Trophoblast cell (in vitro differentiated cells and primary cell): ENCODE results near the gene HPF1.

Experiments used
- DNase-seq, 2 donors: peaks; one replicate each; pipeline ENCODE4 v3.0.0-alpha.2; 2016
- H2AFZ ChIP-seq: 2 replicates; pipeline ENCODE4 v1.6.1; 2013; ENCODE audit warnings: low read length, moderate library complexity, mild to moderate bottlenecking; ENCODE audit not compliant: insufficient read depth, poor library complexity
- H2AK5ac ChIP-seq: 2 replicates; pipeline ENCODE4 v1.6.1; 2013; ENCODE audit warnings: mild to moderate bottlenecking, low read length
- H2BK120ac ChIP-seq: 2 replicates; pipeline ENCODE4 v1.6.1; 2013; ENCODE audit warnings: low read length, mild to moderate bottlenecking, moderate library complexity; ENCODE audit not compliant: insufficient read depth, poor library complexity
- H2BK12ac ChIP-seq: 2 replicates; pipeline ENCODE4 v1.6.1; 2013; ENCODE audit warnings: mild to moderate bottlenecking, low read length, moderate library complexity
- H2BK5ac ChIP-seq: 2 replicates; pipeline ENCODE4 v1.6.1; 2013; ENCODE audit warnings: low read length, low read depth, moderate library complexity, mild to moderate bottlenecking; ENCODE audit not compliant: poor library complexity
- H3K14ac ChIP-seq: 2 replicates; pipeline ENCODE4 v1.6.1; 2013; ENCODE audit warnings: mild to moderate bottlenecking, low read length
- H3K18ac ChIP-seq: 2 replicates; pipeline ENCODE4 v1.6.1; 2013; ENCODE audit warnings: mild to moderate bottlenecking, low read length
- H3K23ac ChIP-seq: 2 replicates; pipeline ENCODE4 v1.6.1; 2013; ENCODE audit warnings: low read length
- H3K27ac ChIP-seq: 2 replicates; pipeline ENCODE4 v1.5.1; 2013; ENCODE audit warnings: low read depth, mild to moderate bottlenecking, inconsistent platforms, low read length, moderate library complexity
- H3K27me3 ChIP-seq: 2 replicates; pipeline ENCODE4 v1.6.1; 2013; ENCODE audit warnings: inconsistent platforms, mild to moderate bottlenecking, low read length, moderate library complexity; ENCODE audit not compliant: insufficient read depth
- H3K36me3 ChIP-seq, 2 experiments: 1 replicate in 1 of 2; 2 replicates in 1 of 2; pipeline ENCODE4 v1.6.1; 2013; ENCODE audit warnings: low read length in 2 of 2, mild to moderate bottlenecking in 2 of 2, moderate library complexity in 1 of 2; ENCODE audit not compliant: insufficient read depth in 2 of 2, control insufficient read depth in 1 of 2
- H3K4ac ChIP-seq: 2 replicates; pipeline ENCODE4 v1.6.1; 2013; ENCODE audit warnings: low read depth, mild to moderate bottlenecking, low read length, moderate library complexity
- H3K4me1 ChIP-seq, 2 experiments: 1 replicate in 1 of 2; 2 replicates in 1 of 2; pipeline ENCODE4 v1.6.1; 2013; ENCODE audit warnings: low read length in 2 of 2, mild to moderate bottlenecking in 2 of 2, moderate library complexity in 1 of 2; ENCODE audit not compliant: insufficient read depth in 2 of 2, control insufficient read depth in 1 of 2
- H3K4me2 ChIP-seq: 2 replicates; pipeline ENCODE4 v1.6.1; 2013; ENCODE audit warnings: inconsistent platforms, mild to moderate bottlenecking, low read length, moderate library complexity
- H3K4me3 ChIP-seq: 2 replicates; pipeline ENCODE4 v1.5.1; 2013; ENCODE audit warnings: mild to moderate bottlenecking, low read depth, low read length, inconsistent platforms
- H3K79me1 ChIP-seq: one replicate; pipeline ENCODE4 v1.6.1; 2013; ENCODE audit warnings: low read length
- H3K79me2 ChIP-seq: 2 replicates; pipeline ENCODE4 v1.6.1; 2013; ENCODE audit warnings: low read length, mild to moderate bottlenecking; ENCODE audit not compliant: control insufficient read depth, insufficient read depth, poor library complexity
- H3K9ac ChIP-seq: 2 replicates; pipeline ENCODE4 v1.6.1; 2013; ENCODE audit warnings: mild to moderate bottlenecking, low read length
- H3K9me3 ChIP-seq: 2 replicates; pipeline ENCODE4 v1.6.1; 2013; ENCODE audit warnings: low read depth, mild to moderate bottlenecking, control low read depth, inconsistent platforms, low read length; ENCODE audit not compliant: insufficient read depth
- H4K12ac ChIP-seq: 2 replicates; pipeline ENCODE4 v1.6.1; 2013; ENCODE audit warnings: low read depth, mild to moderate bottlenecking, low read length, moderate library complexity
- H4K8ac ChIP-seq: 2 replicates; pipeline ENCODE4 v1.6.1; 2013; ENCODE audit warnings: low read depth, mild to moderate bottlenecking, low read length, moderate library complexity
- H4K91ac ChIP-seq: one replicate; pipeline ENCODE4 v1.6.1; 2013; ENCODE audit warnings: low read depth, mild to moderate bottlenecking, low read length, moderate library complexity
- WGBS: extraction: QIAGEN DNeasy Blood & Tissue Kit; methylation state at CpG from one replicate; pipeline ENCODE4 v1.1.7; 2013; ENCODE audit warnings: missing lambda C conversion rate; ENCODE audit not compliant: insufficient read length, insufficient coverage; ENCODE audit errors: extremely low coverage; 5-methylcytosine and 5-hydroxymethylcytosine counted together

Gene HPF1

DNA sequence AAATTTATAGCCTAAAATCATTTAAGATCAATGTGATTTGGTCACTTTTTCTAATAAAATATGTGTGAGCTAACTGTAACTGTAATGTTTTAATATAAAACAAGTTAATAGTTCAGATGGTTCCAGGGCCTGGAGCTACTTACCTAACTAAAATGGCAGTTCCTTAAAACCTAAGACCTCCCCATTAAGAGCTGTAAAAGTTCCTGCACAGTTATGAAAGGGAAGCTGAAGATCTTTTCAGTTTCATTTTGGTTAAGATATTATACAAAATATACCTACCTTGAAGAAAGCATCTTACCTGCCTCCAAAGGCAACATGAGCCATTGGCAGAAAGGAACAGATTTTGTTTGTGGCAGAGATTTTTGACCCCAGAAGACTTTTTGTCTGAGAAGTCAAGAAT, 30.1 kb downstream of the HPF1 start:
- no peak overlapping the region for H3K27ac ChIP-seq
- no peak overlapping the region for H3K4me3 ChIP-seq
- no peak overlapping the region for H2BK12ac ChIP-seq
- no peak overlapping the region for H3K4ac ChIP-seq
- no peaks in the 10 kb centered on the region for H3K79me2 ChIP-seq
- H3K9me3 ChIP-seq = no peaks in the 10 kb centered on the region
- no peak overlapping the region for H3K18ac ChIP-seq
- H2AFZ ChIP-seq = no peak overlapping the region
- no peak overlapping the region for H2AK5ac ChIP-seq
- no peak overlapping the region for H2BK5ac ChIP-seq
- no peak overlapping the region for H3K14ac ChIP-seq
- no peaks in the 10 kb centered on the region for H3K27me3 ChIP-seq
- peaks cover 0 to 3% of the 10 kb centered on the region in 2 experiments for H3K36me3 ChIP-seq
- H3K9ac ChIP-seq = no peak overlapping the region
- peaks cover 0 to 3% of the 10 kb centered on the region in 2 experiments for H3K4me1 ChIP-seq
- no peak for DNase-seq
- no peak overlapping the region for H4K12ac ChIP-seq
- no peak overlapping the region for H3K4me2 ChIP-seq
- H2BK120ac ChIP-seq = no peak overlapping the region
- H4K91ac ChIP-seq = no peak overlapping the region
- no peak overlapping the region for H4K8ac ChIP-seq
- H3K23ac ChIP-seq = no peak overlapping the region
- H3K79me1 ChIP-seq = no peaks in the 10 kb centered on the region

DNA sequence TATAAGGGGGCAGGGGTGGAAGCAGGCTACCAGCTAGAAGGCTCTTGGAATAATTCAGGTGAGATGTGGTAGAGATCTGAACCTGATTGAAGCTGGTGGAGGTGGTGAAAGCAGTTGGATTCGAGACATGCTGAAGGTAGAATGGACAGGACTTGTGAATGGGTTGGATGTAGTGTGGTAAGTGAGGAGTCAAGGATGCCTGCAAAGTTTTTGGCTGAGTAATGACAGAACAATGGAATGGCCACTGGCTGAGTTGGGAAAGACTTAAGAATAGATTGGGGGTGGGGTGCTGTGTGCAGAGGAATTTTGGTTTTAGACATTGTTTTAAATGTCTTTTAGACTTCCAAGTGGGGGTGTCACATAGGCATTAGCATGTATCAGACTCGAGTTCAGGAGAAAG, 33.5 kb downstream of the HPF1 start:
- Histone ChIP-seq H4K8ac (no peak overlapping the region), H4K91ac (no peak overlapping the region), H3K27me3 (no peaks in the 10 kb centered on the region), H3K79me2 (no peaks in the 10 kb centered on the region), H2AFZ (no peak overlapping the region), H3K23ac (no peak overlapping the region), H3K18ac (no peak overlapping the region), H3K9me3 (no peaks in the 10 kb centered on the region), H4K12ac (no peak overlapping the region), H3K27ac (no peak overlapping the region), H3K36me3 (peaks cover 0 to 4% of the 10 kb centered on the region in 2 experiments), H3K4ac (no peak overlapping the region), H3K4me2 (no peak overlapping the region), H3K14ac (no peak overlapping the region), H2AK5ac (no peak overlapping the region), H3K79me1 (no peaks in the 10 kb centered on the region), H2BK5ac (no peak overlapping the region), H2BK12ac (no peak overlapping the region), H3K4me3 (no peak overlapping the region), H2BK120ac (no peak overlapping the region), H3K4me1 (peaks cover 0 to 3% of the 10 kb centered on the region in 2 experiments), H3K9ac (no peak overlapping the region)
- WGBS = no CpG with 5 or more reads among the region's 2 CpGs
- DNase-seq = peak; percentile 30 to 71

DNA sequence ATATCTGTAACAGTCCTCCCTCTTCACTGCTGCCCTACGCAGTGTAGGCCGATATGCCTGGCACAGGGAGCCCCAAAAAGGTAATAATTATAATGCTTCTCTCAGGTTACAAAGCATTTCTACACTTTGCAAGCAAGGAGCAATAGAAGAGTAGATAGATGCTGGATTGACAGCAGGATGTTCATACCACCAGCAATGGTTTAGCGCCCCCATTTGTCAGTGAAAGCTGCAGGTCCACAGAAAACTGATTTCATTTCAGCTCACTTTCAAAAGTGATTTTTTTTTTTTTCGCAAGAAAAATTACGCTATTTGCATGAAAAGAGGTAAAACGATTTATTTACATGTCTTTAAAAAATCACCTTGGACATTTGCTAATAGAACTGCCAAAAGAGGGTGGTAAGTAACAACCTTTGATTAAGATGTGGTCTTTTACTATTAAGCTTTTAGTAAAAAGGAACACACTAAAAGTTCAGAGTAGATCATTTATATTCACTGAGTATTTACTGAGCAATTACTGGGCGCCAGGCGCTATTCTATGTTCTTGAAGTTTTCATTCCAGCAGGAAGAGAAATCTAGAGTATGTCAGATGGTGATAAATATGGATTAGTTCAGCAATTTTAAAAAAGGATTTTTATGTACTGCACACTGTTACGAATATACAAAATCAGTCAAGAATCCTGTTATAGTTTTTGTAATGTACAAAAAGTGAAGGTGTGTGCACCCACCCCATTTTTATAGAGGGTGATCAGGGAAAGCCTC, 34.4 kb downstream of the HPF1 start:
- H3K79me2 ChIP-seq = no peaks in the 10 kb centered on the region
- H3K27ac ChIP-seq = no peak overlapping the region
- no peak overlapping the region for H2BK5ac ChIP-seq
- no peak overlapping the region for H3K18ac ChIP-seq
- no peak overlapping the region for H4K8ac ChIP-seq
- no peaks in the 10 kb centered on the region for H3K9me3 ChIP-seq
- no peak overlapping the region for H2BK120ac ChIP-seq
- H2AK5ac ChIP-seq = no peak overlapping the region
- H2BK12ac ChIP-seq = no peak overlapping the region
- no peaks in the 10 kb centered on the region for H3K27me3 ChIP-seq
- H3K14ac ChIP-seq = no peak overlapping the region
- H3K79me1 ChIP-seq = no peaks in the 10 kb centered on the region
- H3K4me1 ChIP-seq = peaks cover 0 to 3% of the 10 kb centered on the region in 2 experiments
- H2AFZ ChIP-seq = no peak overlapping the region
- no peak overlapping the region for H3K23ac ChIP-seq
- H3K4ac ChIP-seq = no peak overlapping the region
- no peak overlapping the region for H4K12ac ChIP-seq
- no peak overlapping the region for H4K91ac ChIP-seq
- DNase-seq = no peak
- WGBS = no CpG with 5 or more reads among the region's 9 CpGs
- H3K4me2 ChIP-seq = no peak overlapping the region
- H3K4me3 ChIP-seq = no peak overlapping the region
- H3K36me3 ChIP-seq = peaks cover 0 to 4% of the 10 kb centered on the region in 2 experiments
- no peak overlapping the region for H3K9ac ChIP-seq

DNA sequence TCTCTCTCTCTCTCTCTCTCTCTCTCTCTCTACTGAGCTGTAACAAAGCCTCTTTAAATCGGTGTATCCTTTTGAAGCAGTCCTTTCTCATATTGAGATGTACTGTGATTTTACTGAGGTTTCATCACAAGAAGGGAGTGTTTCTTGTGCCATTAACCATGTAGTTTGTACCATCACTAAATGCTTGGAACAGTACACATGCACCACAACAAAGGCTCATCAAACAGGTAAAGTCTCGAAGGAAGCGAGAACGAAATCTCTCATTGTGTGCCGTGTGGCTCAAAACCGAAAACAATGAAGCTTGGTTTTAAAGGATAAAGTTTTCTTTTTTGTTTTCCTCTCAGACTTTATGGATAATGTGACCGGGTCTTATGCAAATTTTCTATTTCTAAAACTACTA, 37.2 kb downstream of the HPF1 start:
- no peaks in the 10 kb centered on the region for H3K79me2 ChIP-seq
- no peak for DNase-seq
- H3K4ac ChIP-seq = no peak overlapping the region
- H3K23ac ChIP-seq = no peak overlapping the region
- no peak overlapping the region for H2AFZ ChIP-seq
- peaks cover 0 to 3% of the 10 kb centered on the region in 2 experiments for H3K4me1 ChIP-seq
- H3K9me3 ChIP-seq = no peaks in the 10 kb centered on the region
- WGBS = no CpG with 5 or more reads among the region's 7 CpGs
- no peak overlapping the region for H3K14ac ChIP-seq
- no peak overlapping the region for H2BK120ac ChIP-seq
- H2BK12ac ChIP-seq = no peak overlapping the region
- no peaks in the 10 kb centered on the region for H3K79me1 ChIP-seq
- H3K18ac ChIP-seq = no peak overlapping the region
- no peak overlapping the region for H4K12ac ChIP-seq
- H3K27me3 ChIP-seq = no peaks in the 10 kb centered on the region
- no peak overlapping the region for H2BK5ac ChIP-seq
- no peak overlapping the region for H4K8ac ChIP-seq
- H4K91ac ChIP-seq = no peak overlapping the region
- no peak overlapping the region for H2AK5ac ChIP-seq
- no peak overlapping the region for H3K27ac ChIP-seq
- no peak overlapping the region for H3K4me3 ChIP-seq
- no peak overlapping the region for H3K4me2 ChIP-seq
- H3K36me3 ChIP-seq = peaks cover 0 to 4% of the 10 kb centered on the region in 2 experiments
- H3K9ac ChIP-seq = no peak overlapping the region
